Activated B cell treated with CpG ODN at 0.5 μM for 24 hours (primary cell): ENCODE measurements around the gene TFEB. TPM values are rescaled to one million over a fixed set of nuclear protein-coding genes. Genes with fewer than 3 reads are reported as not detected.

ENCODE experiments used
- ATAC-seq: fragments of 200-7000 bp; cut with Tn5 transposase; one replicate; pipeline ENCODE4 v1.10.0; 2021; ENCODE audit warnings: low read depth, mild to moderate bottlenecking, moderate library complexity
- CTCF ChIA-PET: fragments of 350-600 bp; sonication (Branson Sonifier 250); formaldehyde crosslinking; loops from one replicate; lab custom pipeline; 2021; ENCODE audit warnings: antibody characterized with exemption; lab: Charles Lee
- POLR2A ChIA-PET: fragments of 350-600 bp; sonication (Branson Sonifier 250); formaldehyde crosslinking; loops from one replicate; lab custom pipeline; 2021; ENCODE audit warnings: antibody characterized with exemption; lab: Charles Lee
- DNase-seq: peaks from one replicate; pipeline ENCODE4 v3.0.0; 2022
- H3K27ac Mint-ChIP-seq: one replicate; pipeline ENCODE4 v1.8.0; 2020; ENCODE audit warnings: mixed read lengths
- H3K27me3 Mint-ChIP-seq: one replicate; pipeline ENCODE4 v1.8.0; 2021; ENCODE audit warnings: mixed read lengths
- H3K36me3 Mint-ChIP-seq: one replicate; pipeline ENCODE4 v1.8.0; 2021; ENCODE audit warnings: low read depth, mixed read lengths
- H3K4me1 Mint-ChIP-seq: one replicate; pipeline ENCODE4 v1.8.0; 2021; ENCODE audit warnings: mixed read lengths
- H3K4me3 Mint-ChIP-seq: one replicate; pipeline ENCODE4 v1.8.0; 2020; ENCODE audit warnings: mild to moderate bottlenecking, mixed read lengths
- H3K9me3 Mint-ChIP-seq: one replicate; pipeline ENCODE4 v1.8.0; 2020; ENCODE audit warnings: mixed read lengths
- CTCF ChIP-seq: fragments of 200-600 bp; IDR thresholded peaks from one replicate; pipeline ENCODE4 v1.8.0; 2022; ENCODE audit warnings: antibody characterized with exemption, mild to moderate bottlenecking
- intact Hi-C: fragments of 100-400 bp; cut with micrococcal nuclease; formaldehyde crosslinking; loops from one replicate; pipeline ENCODE4 v1.15.1; 2024
- total RNA-seq: library from RNA; stranded (reverse); gene quantifications from 2 replicates; pipeline ENCODE4 v1.2.3, GENCODE V29; 2022

The TFEB gene
- total RNA-seq, 1 donor from 2014 or later = 203 TPM

GRCh38 chr6:41702771-41703494 lies 32.5 kb downstream of the TFEB start:
- Mint-ChIP-seq H3K27me3 (no peaks in the 10 kb centered on the region), H3K9me3 (no peaks in the 10 kb centered on the region), H3K4me1 (peaks cover 99% of the 10 kb centered on the region), H3K4me3 (peak overlapping the region; percentile 89), H3K27ac (peak overlapping the region; percentile 97), H3K36me3 (peaks cover 62% of the 10 kb centered on the region)
- POLR2A ChIA-PET = interaction anchor here (1.0 to 29.1 kb wide), 3 partner anchors 17 to 30 kb away, joined by 3 to 1669 read pairs (median 551); partner anchors contain the start of gene TFEB
- DNase-seq (no peak), ATAC-seq (no peak)
- TF ChIP-seq CTCF = no peak
- intact Hi-C loops = loop anchor here (10.0 kb wide), 2 partner anchors 342 to 512 kb away; partner anchors contain the start of gene MRPS10
- CTCF ChIA-PET = interaction anchor here (1.1 to 4.3 kb wide), 3 partner anchors 9 to 31 kb away, joined by 3 to 50 read pairs (median 32); no protein-coding TSS in a partner anchor

GRCh38 chr6:41702089-41702745 lies 33.2 kb downstream of the TFEB start:
- Mint-ChIP-seq H3K9me3 (no peaks in the 10 kb centered on the region), H3K4me3 (peak overlapping the region; percentile 7), H3K4me1 (peaks cover 96% of the 10 kb centered on the region), H3K27ac (peak overlapping the region; percentile 68), H3K36me3 (peaks cover 65% of the 10 kb centered on the region), H3K27me3 (no peaks in the 10 kb centered on the region)
- CTCF ChIA-PET = interaction anchor here (1.1 to 4.3 kb wide), 2 partner anchors 18 to 31 kb away, joined by 3 to 50 read pairs; no protein-coding TSS in a partner anchor
- ATAC-seq = no peak
- no peak for DNase-seq
- POLR2A ChIA-PET = interaction anchor here (0.5 to 29.1 kb wide), 5 partner anchors 8 to 31 kb away, joined by 3 to 1669 read pairs (median 5); partner anchors contain the start of gene TFEB
- no peak for TF ChIP-seq CTCF
- intact Hi-C loops = loop anchor here (10.0 kb wide), 2 partner anchors 343 to 513 kb away; partner anchors contain the start of gene MRPS10

GRCh38 chr6:41700463-41701347 lies 34.7 kb downstream of the TFEB start:
- peaks cover 73% of the 10 kb centered on the region for H3K36me3 Mint-ChIP-seq
- H3K4me3 Mint-ChIP-seq = peak overlapping the region; percentile 50
- ChIA-PET POLR2A (interaction anchor here (0.6 to 29.1 kb wide), 5 partner anchors 9 to 344 kb away, joined by 3 to 1669 read pairs (median 6); partner anchors contain the start of gene TFEB), CTCF (interaction anchor here (0.6 to 1.5 kb wide), 3 partner anchors 16 to 33 kb away, joined by 3 to 5 read pairs (median 4); no protein-coding TSS in a partner anchor)
- no peak for ATAC-seq
- TF ChIP-seq CTCF = no peak
- no peaks in the 10 kb centered on the region for H3K9me3 Mint-ChIP-seq
- no peaks in the 10 kb centered on the region for H3K27me3 Mint-ChIP-seq
- intact Hi-C loops = loop anchor here (10.0 kb wide), 2 partner anchors 344 to 514 kb away; partner anchors contain the start of gene MRPS10
- DNase-seq = no peak
- peaks cover 89% of the 10 kb centered on the region for H3K4me1 Mint-ChIP-seq
- peak overlapping the region; percentile 87 for H3K27ac Mint-ChIP-seq

- ChIA-PET POLR2A (interaction anchor here (11.1 to 29.1 kb wide), 2 partner anchors 21 to 34 kb away, joined by 551 to 1669 read pairs; partner anchors contain the start of gene TFEB), CTCF (interaction anchor here (1.2 to 1.5 kb wide), 3 partner anchors 14 to 36 kb away, joined by 3 to 5 read pairs (median 3); no protein-coding TSS in a partner anchor)
- intact Hi-C loops = loop anchor here (5.0 kb wide), 1 partner anchor 33 kb away; no protein-coding TSS in a partner anchor
- Mint-ChIP-seq H3K36me3 (peaks cover 67% of the 10 kb centered on the region), H3K9me3 (no peaks in the 10 kb centered on the region), H3K4me3 (no peak overlapping the region), H3K27me3 (no peaks in the 10 kb centered on the region), H3K27ac (peak overlapping the region; percentile 30), H3K4me1 (peaks cover 88% of the 10 kb centered on the region)
- ATAC-seq = no peak
- no peak for TF ChIP-seq CTCF
- no peak for DNase-seq
These were observed 36.3 kb downstream of the TFEB start for GRCh38 chr6:41699063-41699462.
